ENCODE results near the gene BLOC1S3.

DNA sequence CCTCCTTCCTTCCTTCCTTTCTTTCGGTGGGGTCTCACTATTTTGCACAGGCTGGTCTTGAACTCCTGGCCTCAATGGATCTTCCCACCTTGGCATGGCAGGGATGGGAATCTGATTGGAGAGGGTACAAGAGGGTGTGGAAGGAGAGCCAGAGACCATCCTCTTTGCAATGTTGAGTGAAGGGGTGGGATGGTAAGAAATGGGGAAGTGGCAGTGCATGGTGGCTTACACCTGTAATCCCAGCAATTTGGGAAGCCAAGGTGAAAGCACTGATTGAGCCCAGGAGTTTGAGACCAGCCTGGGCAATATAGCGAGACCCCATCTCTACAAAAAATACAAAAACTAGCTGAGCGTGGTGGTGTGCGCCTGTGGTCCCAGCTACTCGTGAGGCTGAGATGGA, 5.5 kb downstream of the BLOC1S3 start:
- TF ChIP-seq POLR2A (IDR thresholded peaks at IDR 0.05; ENCODE audit: low read length) (no peak), ZSCAN20 (CRISPR knock-in tag; IDR thresholded peaks at IDR 0.05) (no peak), CEBPB (IDR thresholded peaks at IDR 0.05) (no peak), HDAC2 (IDR thresholded peaks at IDR 0.05) (no peak), JUNB (IDR thresholded peaks at IDR 0.05) (no peak), HMGXB4 (CRISPR knock-in tag; IDR thresholded peaks at IDR 0.05; ENCODE audit: borderline replicate concordance) (no peak), SMC3 (IDR thresholded peaks at IDR 0.05) (no peak)
- TF ChIP-seq, protein P1, sequence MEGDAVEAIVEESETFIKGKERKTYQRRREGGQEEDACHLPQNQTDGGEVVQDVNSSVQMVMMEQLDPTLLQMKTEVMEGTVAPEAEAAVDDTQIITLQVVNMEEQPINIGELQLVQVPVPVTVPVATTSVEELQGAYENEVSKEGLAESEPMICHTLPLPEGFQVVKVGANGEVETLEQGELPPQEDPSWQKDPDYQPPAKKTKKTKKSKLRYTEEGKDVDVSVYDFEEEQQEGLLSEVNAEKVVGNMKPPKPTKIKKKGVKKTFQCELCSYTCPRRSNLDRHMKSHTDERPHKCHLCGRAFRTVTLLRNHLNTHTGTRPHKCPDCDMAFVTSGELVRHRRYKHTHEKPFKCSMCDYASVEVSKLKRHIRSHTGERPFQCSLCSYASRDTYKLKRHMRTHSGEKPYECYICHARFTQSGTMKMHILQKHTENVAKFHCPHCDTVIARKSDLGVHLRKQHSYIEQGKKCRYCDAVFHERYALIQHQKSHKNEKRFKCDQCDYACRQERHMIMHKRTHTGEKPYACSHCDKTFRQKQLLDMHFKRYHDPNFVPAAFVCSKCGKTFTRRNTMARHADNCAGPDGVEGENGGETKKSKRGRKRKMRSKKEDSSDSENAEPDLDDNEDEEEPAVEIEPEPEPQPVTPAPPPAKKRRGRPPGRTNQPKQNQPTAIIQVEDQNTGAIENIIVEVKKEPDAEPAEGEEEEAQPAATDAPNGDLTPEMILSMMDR (IDR thresholded peaks at IDR 0.05): no peak
- TF ChIP-seq, protein P2, sequence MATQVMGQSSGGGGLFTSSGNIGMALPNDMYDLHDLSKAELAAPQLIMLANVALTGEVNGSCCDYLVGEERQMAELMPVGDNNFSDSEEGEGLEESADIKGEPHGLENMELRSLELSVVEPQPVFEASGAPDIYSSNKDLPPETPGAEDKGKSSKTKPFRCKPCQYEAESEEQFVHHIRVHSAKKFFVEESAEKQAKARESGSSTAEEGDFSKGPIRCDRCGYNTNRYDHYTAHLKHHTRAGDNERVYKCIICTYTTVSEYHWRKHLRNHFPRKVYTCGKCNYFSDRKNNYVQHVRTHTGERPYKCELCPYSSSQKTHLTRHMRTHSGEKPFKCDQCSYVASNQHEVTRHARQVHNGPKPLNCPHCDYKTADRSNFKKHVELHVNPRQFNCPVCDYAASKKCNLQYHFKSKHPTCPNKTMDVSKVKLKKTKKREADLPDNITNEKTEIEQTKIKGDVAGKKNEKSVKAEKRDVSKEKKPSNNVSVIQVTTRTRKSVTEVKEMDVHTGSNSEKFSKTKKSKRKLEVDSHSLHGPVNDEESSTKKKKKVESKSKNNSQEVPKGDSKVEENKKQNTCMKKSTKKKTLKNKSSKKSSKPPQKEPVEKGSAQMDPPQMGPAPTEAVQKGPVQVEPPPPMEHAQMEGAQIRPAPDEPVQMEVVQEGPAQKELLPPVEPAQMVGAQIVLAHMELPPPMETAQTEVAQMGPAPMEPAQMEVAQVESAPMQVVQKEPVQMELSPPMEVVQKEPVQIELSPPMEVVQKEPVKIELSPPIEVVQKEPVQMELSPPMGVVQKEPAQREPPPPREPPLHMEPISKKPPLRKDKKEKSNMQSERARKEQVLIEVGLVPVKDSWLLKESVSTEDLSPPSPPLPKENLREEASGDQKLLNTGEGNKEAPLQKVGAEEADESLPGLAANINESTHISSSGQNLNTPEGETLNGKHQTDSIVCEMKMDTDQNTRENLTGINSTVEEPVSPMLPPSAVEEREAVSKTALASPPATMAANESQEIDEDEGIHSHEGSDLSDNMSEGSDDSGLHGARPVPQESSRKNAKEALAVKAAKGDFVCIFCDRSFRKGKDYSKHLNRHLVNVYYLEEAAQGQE (IDR thresholded peaks at IDR 0.05): no peak
- TF ChIP-seq, protein P3, sequence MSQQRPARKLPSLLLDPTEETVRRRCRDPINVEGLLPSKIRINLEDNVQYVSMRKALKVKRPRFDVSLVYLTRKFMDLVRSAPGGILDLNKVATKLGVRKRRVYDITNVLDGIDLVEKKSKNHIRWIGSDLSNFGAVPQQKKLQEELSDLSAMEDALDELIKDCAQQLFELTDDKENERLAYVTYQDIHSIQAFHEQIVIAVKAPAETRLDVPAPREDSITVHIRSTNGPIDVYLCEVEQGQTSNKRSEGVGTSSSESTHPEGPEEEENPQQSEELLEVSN (IDR thresholded peaks at IDR 0.05; ENCODE audit: borderline replicate concordance, low read depth): no peak

All from A549 (cell line).